ENCODE data around the gene CELSR1. TPM values are rescaled to one million over a fixed set of nuclear protein-coding genes. Genes with fewer than 3 reads are reported as not detected.
A peak's percentile ranks its signal among the peaks of the same experiment; 100 is the strongest.

Gene CELSR1
- total RNA-seq, 1 experiment from 2014 or later = 22.6 TPM

DNA sequence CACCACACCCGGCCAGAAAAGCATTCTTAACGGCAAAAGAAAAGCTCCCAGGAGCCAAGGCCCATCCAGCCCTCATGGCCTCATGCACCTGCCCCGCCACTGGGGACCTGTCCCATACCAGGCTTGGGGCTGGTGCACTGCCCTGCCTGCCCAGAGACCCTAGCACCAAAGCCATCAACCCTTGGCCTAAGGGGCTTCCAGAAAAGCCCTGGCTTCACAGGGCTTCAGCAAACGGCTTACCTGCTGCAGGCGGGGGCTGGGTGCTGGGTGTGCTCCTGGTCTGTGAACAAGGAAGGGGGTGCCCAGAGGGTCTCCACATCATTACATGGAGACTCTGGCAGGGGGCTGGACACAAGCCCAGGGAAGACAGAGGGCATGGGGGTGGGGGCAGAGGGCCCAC, 89.5 kb downstream of the CELSR1 start:
- Histone ChIP-seq H2AFZ (ENCODE audit: low read length) (no peak overlapping the region), H4K8ac (replicated peaks; ENCODE audit: insufficient read length, low read depth, low read length) (no peak overlapping the region), H2BK15ac (ENCODE audit: low read depth, low read length) (no peak overlapping the region), H3K27ac (ENCODE audit: insufficient read length, low read depth, low read length) (no peak overlapping the region), H2BK5ac (ENCODE audit: insufficient read length, low read length) (no peak overlapping the region), H3K27me3 (ENCODE audit: insufficient read depth, low read length) (no peaks in the 10 kb centered on the region), H3K18ac (ENCODE audit: insufficient read length, low read depth, low read length) (no peak overlapping the region), H2BK20ac (ENCODE audit: low read depth, low read length, poor library complexity, severe bottlenecking) (no peak overlapping the region), H4K91ac (ENCODE audit: insufficient read length, low read depth, low read length) (no peak overlapping the region), H3K56ac (ENCODE audit: insufficient read length, low read depth, low read length) (no peak overlapping the region), H3K4me1 (ENCODE audit: insufficient read depth, low read length) (peaks cover 3% of the 10 kb centered on the region; the same call in 1 of the 2 replicates), H3K79me2 (ENCODE audit: insufficient read depth, low read length) (no peaks in the 10 kb centered on the region), H3K4me2 (ENCODE audit: insufficient read depth, insufficient read length, low read length) (no peak overlapping the region), H2BK120ac (ENCODE audit: low read depth, low read length, poor library complexity, severe bottlenecking) (no peak overlapping the region), H4K5ac (ENCODE audit: insufficient read length, low read depth, low read length) (no peak overlapping the region), H3K23me2 (ENCODE audit: insufficient read length, low read depth, low read length, poor library complexity, severe bottlenecking) (no peaks in the 10 kb centered on the region), H3K9me3 (ENCODE audit: control insufficient read depth, low read depth, low read length) (no peaks in the 10 kb centered on the region), H2AK5ac (ENCODE audit: insufficient read length, low read length) (no peak overlapping the region), H3K9ac (ENCODE audit: extremely low read depth, insufficient read length, low read length) (no peak overlapping the region), H3K23ac (ENCODE audit: insufficient read length, low read depth, low read length) (no peak overlapping the region), H3K4ac (ENCODE audit: low read depth, low read length) (no peak overlapping the region), H3K14ac (ENCODE audit: insufficient read depth, low read length) (no peak overlapping the region), H2BK12ac (ENCODE audit: insufficient read length, low read depth, low read length) (no peak overlapping the region), H3T11ph (ENCODE audit: low read length) (no peak overlapping the region), H4K20me1 (ENCODE audit: control insufficient read depth, insufficient read depth, insufficient read length) (no peaks in the 10 kb centered on the region), H3K79me1 (ENCODE audit: insufficient read depth, low read depth, low read length, poor library complexity, severe bottlenecking) (no peaks in the 10 kb centered on the region)
- no peak for DNase-seq
- Mint-ChIP-seq H3K27ac (peak overlapping the region in 1 of 3 experiments; percentile 74; a peak in 1 of 7 replicates), H3K4me3 (no peak overlapping the region), H3K4me1 (peaks cover 24 to 38% of the 10 kb centered on the region in 2 experiments), H3K9me3 (no peaks in the 10 kb centered on the region), H3K27me3 (ENCODE audit: low read depth) (no peaks in the 10 kb centered on the region; the same call in 1 of the 2 replicates), H3K36me3 (ENCODE audit: insufficient read depth in 1 of 3, low read depth in 3 of 3) (no peaks in the 10 kb centered on the region)
- no CpG with 5 or more reads among the region's 5 CpGs for WGBS (ENCODE audit: extremely low coverage, insufficient read length, low lambda C conversion rate)
- TF ChIP-seq, protein P1, sequence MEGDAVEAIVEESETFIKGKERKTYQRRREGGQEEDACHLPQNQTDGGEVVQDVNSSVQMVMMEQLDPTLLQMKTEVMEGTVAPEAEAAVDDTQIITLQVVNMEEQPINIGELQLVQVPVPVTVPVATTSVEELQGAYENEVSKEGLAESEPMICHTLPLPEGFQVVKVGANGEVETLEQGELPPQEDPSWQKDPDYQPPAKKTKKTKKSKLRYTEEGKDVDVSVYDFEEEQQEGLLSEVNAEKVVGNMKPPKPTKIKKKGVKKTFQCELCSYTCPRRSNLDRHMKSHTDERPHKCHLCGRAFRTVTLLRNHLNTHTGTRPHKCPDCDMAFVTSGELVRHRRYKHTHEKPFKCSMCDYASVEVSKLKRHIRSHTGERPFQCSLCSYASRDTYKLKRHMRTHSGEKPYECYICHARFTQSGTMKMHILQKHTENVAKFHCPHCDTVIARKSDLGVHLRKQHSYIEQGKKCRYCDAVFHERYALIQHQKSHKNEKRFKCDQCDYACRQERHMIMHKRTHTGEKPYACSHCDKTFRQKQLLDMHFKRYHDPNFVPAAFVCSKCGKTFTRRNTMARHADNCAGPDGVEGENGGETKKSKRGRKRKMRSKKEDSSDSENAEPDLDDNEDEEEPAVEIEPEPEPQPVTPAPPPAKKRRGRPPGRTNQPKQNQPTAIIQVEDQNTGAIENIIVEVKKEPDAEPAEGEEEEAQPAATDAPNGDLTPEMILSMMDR (conservative IDR thresholded peaks at IDR 0.05) = no peak

Measured in H9 (cell line).